A673 (cell line): Measurements from ENCODE around the gene DGCR8. TPM values are rescaled to one million over a fixed set of nuclear protein-coding genes. Genes with fewer than 3 reads are reported as not detected.

Experiments used
- BruUV-seq: library from RNA; stranded (reverse); fragments of 400-500 nt; replicated peaks from 2 replicates; lab custom pipeline; 2021; lab: Mats Ljungman, UMichigan
- CTCF ChIA-PET: fragments of 300-600 bp; sonication (Branson Sonifier 250); formaldehyde crosslinking; loops from one replicate; lab custom pipeline; 2022; ENCODE audit warnings: antibody characterized with exemption; lab: Charles Lee
- POLR2A ChIA-PET: fragments of 300-600 bp; sonication (Branson Sonifier 250); formaldehyde crosslinking; loops from one replicate; lab custom pipeline; 2022; ENCODE audit warnings: antibody characterized with exemption; ENCODE audit not compliant: low non-redundant PET; lab: Charles Lee
- DNase-seq: peaks from one replicate; pipeline ENCODE4 v3.0.0-alpha.2; 2015; ENCODE audit warnings: low spot score
- H3K27ac ChIP-seq: fragments of 200-600 bp; sonication (generic); 2 replicates; pipeline ENCODE4 v1.5.1; 2016; ENCODE audit warnings: mixed run types, low read depth, mild to moderate bottlenecking, mixed read lengths, antibody characterized with exemption, low read length; ENCODE audit not compliant: poor library complexity, severe bottlenecking
- H3K27me3 ChIP-seq: fragments of 200-600 bp; sonication (generic); replicated peaks from 2 replicates; pipeline ENCODE4 v1.6.1; 2017; ENCODE audit warnings: mixed run types, low read depth, mild to moderate bottlenecking, mixed read lengths, antibody characterized with exemption, low read length; ENCODE audit not compliant: insufficient read depth, poor library complexity
- H3K36me3 ChIP-seq: fragments of 200-600 bp; sonication (generic); 2 replicates; pipeline ENCODE4 v1.6.1; 2016; ENCODE audit warnings: mixed run types, mild to moderate bottlenecking, mixed read lengths, antibody characterized with exemption, low read length; ENCODE audit not compliant: insufficient read depth, poor library complexity, severe bottlenecking
- H3K4me1 ChIP-seq: fragments of 200-600 bp; sonication (generic); 2 replicates; pipeline ENCODE4 v1.6.1; 2017; ENCODE audit warnings: mixed run types, mild to moderate bottlenecking, mixed read lengths, antibody characterized with exemption, low read length; ENCODE audit not compliant: insufficient read depth, poor library complexity, severe bottlenecking
- H3K4me3 ChIP-seq: fragments of 200-600 bp; sonication (generic); 2 replicates; pipeline ENCODE4 v1.5.1; 2016; ENCODE audit warnings: low read depth, mixed run types, mild to moderate bottlenecking, mixed read lengths, low read length; ENCODE audit not compliant: poor library complexity, severe bottlenecking
- H3K9me3 ChIP-seq: fragments of 200-600 bp; sonication (generic); 2 replicates; pipeline ENCODE4 v1.6.1; 2016; ENCODE audit warnings: mixed run types, low read depth, mild to moderate bottlenecking, mixed read lengths, antibody characterized with exemption, low read length; ENCODE audit not compliant: poor library complexity, severe bottlenecking
- EZH2 ChIP-seq: fragments of 200-600 bp; sonication (generic); IDR thresholded peaks from 2 replicates; pipeline ENCODE4 v1.6.1; 2017; ENCODE audit warnings: borderline replicate concordance, low read depth, mild to moderate bottlenecking, mixed read lengths, antibody characterized with exemption, low read length; ENCODE audit not compliant: poor library complexity, severe bottlenecking
- intact Hi-C: fragments of 100-400 bp; cut with micrococcal nuclease; formaldehyde crosslinking; loops from one replicate; pipeline ENCODE4 v1.10.0; 2022; ENCODE audit not compliant: unreplicated experiment
- total RNA-seq: library from RNA; stranded (reverse); gene quantifications from 2 replicates; pipeline ENCODE4 v1.2.3, GENCODE V29; 2021
- TF ChIP-seq, protein P1 (sequence below): fragments of 300-800, 200-600 bp; sonication (generic); conservative IDR thresholded peaks from 2 replicates; pipeline ENCODE4 v1.5.1; 2017; ENCODE audit warnings: low read depth, mild to moderate bottlenecking, antibody characterized with exemption, low read length, moderate library complexity, mixed read lengths

Gene DGCR8
- total RNA-seq, 1 experiment from 2014 or later = 63.2 TPM

DNA sequence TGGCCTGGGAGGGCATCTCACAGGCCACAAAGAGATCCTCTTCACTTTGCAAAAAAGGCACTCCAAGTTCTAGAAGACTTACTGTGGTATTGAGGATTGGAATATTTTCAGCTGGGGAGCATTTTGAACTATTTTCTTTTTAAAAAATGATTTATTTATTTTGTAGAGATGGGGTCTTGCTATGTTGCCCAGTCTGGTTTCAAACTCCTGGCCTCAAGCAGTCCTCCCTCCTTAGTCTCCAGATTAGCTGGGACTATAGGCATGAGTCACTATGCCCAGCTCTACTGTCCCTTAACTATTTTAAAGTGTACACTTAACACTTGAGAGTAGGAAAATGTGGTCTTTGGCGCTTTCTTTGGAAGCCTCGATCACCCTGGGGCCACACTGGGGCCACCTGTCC is 24.9 kb upstream of the DGCR8 start:
- POLR2A ChIA-PET = no interaction called here
- DNase-seq = no peak

DNA sequence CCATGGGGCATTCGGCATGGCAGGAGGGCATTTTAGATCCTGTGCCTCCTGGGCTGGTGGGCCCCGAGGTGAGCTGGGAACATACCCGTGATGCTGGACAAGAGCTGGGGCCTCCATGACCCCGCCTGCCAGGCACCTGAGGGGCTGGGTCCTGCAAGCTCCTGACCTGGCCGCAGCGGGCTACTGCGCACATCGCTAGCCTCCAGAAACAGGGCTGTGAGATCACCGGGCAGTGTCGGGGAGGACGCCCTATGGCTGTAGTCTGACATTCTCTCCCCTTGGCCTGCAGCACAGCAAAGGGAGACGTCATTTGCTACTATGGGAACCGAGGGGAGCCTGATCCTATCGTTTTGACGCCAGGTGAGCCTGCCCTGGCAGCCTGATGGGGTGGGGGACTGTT is 24.4 kb upstream of the DGCR8 start:
- Histone ChIP-seq H3K36me3 (no peaks in the 10 kb centered on the region), H3K4me1 (no peaks in the 10 kb centered on the region), H3K27ac (no peak overlapping the region), H3K4me3 (no peak overlapping the region), H3K9me3 (no peaks in the 10 kb centered on the region), H3K27me3 (no peaks in the 10 kb centered on the region)
- DNase-seq = no peak
- CTCF ChIA-PET = no interaction called here
- POLR2A ChIA-PET = no interaction called here
- TF ChIP-seq, protein P1, sequence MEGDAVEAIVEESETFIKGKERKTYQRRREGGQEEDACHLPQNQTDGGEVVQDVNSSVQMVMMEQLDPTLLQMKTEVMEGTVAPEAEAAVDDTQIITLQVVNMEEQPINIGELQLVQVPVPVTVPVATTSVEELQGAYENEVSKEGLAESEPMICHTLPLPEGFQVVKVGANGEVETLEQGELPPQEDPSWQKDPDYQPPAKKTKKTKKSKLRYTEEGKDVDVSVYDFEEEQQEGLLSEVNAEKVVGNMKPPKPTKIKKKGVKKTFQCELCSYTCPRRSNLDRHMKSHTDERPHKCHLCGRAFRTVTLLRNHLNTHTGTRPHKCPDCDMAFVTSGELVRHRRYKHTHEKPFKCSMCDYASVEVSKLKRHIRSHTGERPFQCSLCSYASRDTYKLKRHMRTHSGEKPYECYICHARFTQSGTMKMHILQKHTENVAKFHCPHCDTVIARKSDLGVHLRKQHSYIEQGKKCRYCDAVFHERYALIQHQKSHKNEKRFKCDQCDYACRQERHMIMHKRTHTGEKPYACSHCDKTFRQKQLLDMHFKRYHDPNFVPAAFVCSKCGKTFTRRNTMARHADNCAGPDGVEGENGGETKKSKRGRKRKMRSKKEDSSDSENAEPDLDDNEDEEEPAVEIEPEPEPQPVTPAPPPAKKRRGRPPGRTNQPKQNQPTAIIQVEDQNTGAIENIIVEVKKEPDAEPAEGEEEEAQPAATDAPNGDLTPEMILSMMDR = no peak
- TF ChIP-seq EZH2 = no peak
- BruUV-seq = no TSS peak
- intact Hi-C loops = no loop called here

More for the DNA sequence above, 24.9 kb upstream of the DGCR8 start:
- BruUV-seq = no TSS peak
- CTCF ChIA-PET = no interaction called here
- intact Hi-C loops = no loop called here
- H3K27me3 ChIP-seq = no peaks in the 10 kb centered on the region
- no peaks in the 10 kb centered on the region for H3K4me1 ChIP-seq
- no peak for TF ChIP-seq EZH2
- TF ChIP-seq, protein P1 = no peak
- no peaks in the 10 kb centered on the region for H3K9me3 ChIP-seq
- no peaks in the 10 kb centered on the region for H3K36me3 ChIP-seq
- H3K4me3 ChIP-seq = no peak overlapping the region
- H3K27ac ChIP-seq = no peak overlapping the region

DNA sequence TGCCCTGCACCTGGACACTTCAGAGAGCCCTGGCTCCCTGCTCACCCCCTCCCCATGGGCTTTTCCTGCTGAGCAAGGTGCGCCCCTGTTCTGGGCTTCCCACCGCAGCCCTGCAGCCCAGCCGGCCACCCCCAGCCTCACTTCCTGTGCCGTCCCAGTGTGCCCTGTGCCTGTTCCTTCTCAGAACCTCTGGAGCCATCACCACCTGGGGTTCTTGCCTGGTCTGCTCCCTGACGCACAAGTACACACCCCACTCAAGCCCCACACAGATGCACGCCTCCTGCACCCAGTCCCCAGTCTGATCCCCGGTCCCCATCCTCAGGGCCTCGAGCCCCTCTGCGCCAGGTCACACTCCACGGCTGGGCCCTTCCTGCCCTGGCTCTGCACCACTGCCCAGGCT is 23.9 kb upstream of the DGCR8 start:
- intact Hi-C loops = no loop called here
- Histone ChIP-seq H3K4me3 (no peak overlapping the region), H3K27me3 (no peaks in the 10 kb centered on the region), H3K9me3 (no peaks in the 10 kb centered on the region), H3K4me1 (no peaks in the 10 kb centered on the region), H3K27ac (no peak overlapping the region), H3K36me3 (no peaks in the 10 kb centered on the region)
- no TSS peak for BruUV-seq
- POLR2A ChIA-PET = no interaction called here
- no peak for TF ChIP-seq EZH2
- TF ChIP-seq, protein P1 = no peak
- no peak for DNase-seq
- CTCF ChIA-PET = no interaction called here
